Skin of body (tissue), 2 donors: ENCODE data around the gene ARVCF. TPM values are rescaled to one million over a fixed set of nuclear protein-coding genes. Genes with fewer than 3 reads are reported as not detected.

ENCODE experiments used
- small RNA-seq: library from RNA; depleted of rRNA; stranded (forward); fragments of <200 nt; gene quantifications from one replicate; pipeline ENCODE3, GENCODE V24; 2014; ENCODE audit warnings: low replicate concordance
- total RNA-seq: library from RNA; depleted of rRNA; stranded (reverse); fragments of >200 nt; gene quantifications from one replicate; pipeline ENCODE4 v1.2.3, GENCODE V29; 2014

The ARVCF gene
- total RNA-seq, 1 donor from 2014 or later: 15.1 TPM

Small RNA genes lying within 50 kb of the gene (small RNA-seq; reads per million reads assigned to genes)
- 6.7 reads per million, percentile 91 among the genes with 10 or more reads in this experiment for gene MIR185

Other genes starting within 250 kb of the ARVCF start
- gene GNB1L, start 161.9 kb downstream of the ARVCF start, total RNA-seq: 2.1 TPM
- gene RTL10, start 161.9 kb downstream of the ARVCF start, total RNA-seq: 14.7 TPM
- gene COMT, start 75.1 kb downstream of the ARVCF start, total RNA-seq: 55.2 TPM
- gene TXNRD2, start 75.0 kb downstream of the ARVCF start, total RNA-seq: 12.2 TPM
- gene TANGO2, start 4.3 kb upstream of the ARVCF start, total RNA-seq: 15.5 TPM
- gene DGCR8, start 63.4 kb upstream of the ARVCF start, total RNA-seq: 25.7 TPM
- 75.1 TPM for gene RANBP1, start 99.3 kb upstream of the ARVCF start, total RNA-seq
- gene TRMT2A, start 100.4 kb upstream of the ARVCF start, total RNA-seq: 27.0 TPM
- 8.4 TPM for gene ZDHHC8, start 115.0 kb upstream of the ARVCF start, total RNA-seq
- gene CCDC188, start 134.2 kb upstream of the ARVCF start, total RNA-seq: 1.2 TPM